ENCODE data around the gene MRAS. TPM values are rescaled to one million over a fixed set of nuclear protein-coding genes. Genes with fewer than 3 reads are reported as not detected.

Gene MRAS
- total RNA-seq, 8 experiments from 2014 or later, result 30.3 to 150 (median 42.1) TPM

GRCh38 chr3:138440596-138440995, 92.2 kb downstream of the MRAS start:
- WGBS, 10 experiments, result 0 to 100% (median 83%) methylated on average over 1 to 2 of the region's 3 CpGs; no CpG with 5 or more reads in 3 of the 10 experiments
- H3K27ac ChIP-seq, result no peak overlapping the region
- in situ Hi-C loops (cut with MboI; ENCODE audit: low pct_unique_long_range_greater_than_20kb in 2 of 9, low sequenced_read_pairs in 9 of 9, unreplicated experiment in 9 of 9), result no loop called here
- peaks cover 0 to 1% of the 10 kb centered on the region in 2 donors for H3K4me1 ChIP-seq (replicated peaks in 1 of 2)
- no peak overlapping the region for H3K4me3 ChIP-seq
- peak in 2 of 8 experiments; percentile 15 to 21 for ATAC-seq (replicated peaks in 6 of 8)

GRCh38 chr3:138441256-138441655, 92.9 kb downstream of the MRAS start:
- no peak overlapping the region for H3K27ac ChIP-seq
- no peak for ATAC-seq (replicated peaks in 6 of 8)
- no peaks in the 10 kb centered on the region for H3K4me1 ChIP-seq (replicated peaks in 1 of 2)
- in situ Hi-C loops (cut with MboI; ENCODE audit: low pct_unique_long_range_greater_than_20kb in 2 of 9, low sequenced_read_pairs in 9 of 9, unreplicated experiment in 9 of 9), result no loop called here
- no peak overlapping the region for H3K4me3 ChIP-seq
- whole genome bisulfite sequencing, 10 experiments, result no CpG with 5 or more reads among the region's 2 CpGs

DNA sequence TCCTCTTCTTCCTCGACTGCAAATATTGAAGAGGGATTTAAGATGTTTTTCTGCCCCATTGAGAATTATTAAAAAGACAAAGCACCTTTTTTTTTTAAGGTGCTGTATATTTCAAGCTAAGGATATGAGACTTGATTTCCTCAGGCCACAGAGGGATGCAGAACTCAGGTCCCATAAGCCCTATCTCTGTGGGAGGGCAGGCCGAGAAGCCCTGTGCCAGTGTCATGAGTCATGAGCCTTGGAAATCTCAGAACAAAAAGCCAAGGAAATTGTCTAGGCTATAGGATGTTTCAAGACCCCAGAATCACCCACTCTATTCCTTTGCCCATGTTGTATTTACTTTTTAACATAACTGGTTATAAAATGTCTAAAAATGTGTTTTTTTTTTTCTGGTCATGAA, 93.4 kb downstream of the MRAS start:
- Histone ChIP-seq H3K27ac (no peak overlapping the region), H3K4me3 (no peak overlapping the region), H3K4me1 (replicated peaks in 1 of 2) (no peaks in the 10 kb centered on the region)
- 0 to 82% (median 80%) methylated on average over 1 to 2 of the region's 2 CpGs; no CpG with 5 or more reads in 3 of the 10 experiments for WGBS, 10 experiments
- in situ Hi-C loops (cut with MboI; ENCODE audit: low pct_unique_long_range_greater_than_20kb in 2 of 9, low sequenced_read_pairs in 9 of 9, unreplicated experiment in 9 of 9), result no loop called here
- ATAC-seq (replicated peaks in 6 of 8), result peak in 2 of 8 experiments; percentile 7 to 17

- WGBS, 10 experiments, result 0 to 82% (median 52%) methylated on average over 1 to 5 of the region's 5 CpGs; no CpG with 5 or more reads in 2 of the 10 experiments
- Histone ChIP-seq H3K4me1 (replicated peaks in 1 of 2) (no peaks in the 10 kb centered on the region), H3K27ac (no peak overlapping the region), H3K4me3 (no peak overlapping the region)
- in situ Hi-C loops (cut with MboI; ENCODE audit: low pct_unique_long_range_greater_than_20kb in 2 of 9, low sequenced_read_pairs in 9 of 9, unreplicated experiment in 9 of 9), result no loop called here
- peak; percentile 73 to 98 (median 84) for ATAC-seq (replicated peaks in 6 of 8)
These were observed 94.1 kb downstream of the MRAS start for GRCh38 chr3:138442433-138442832.

GRCh38 chr3:138443091-138443490, 94.7 kb downstream of the MRAS start:
- ATAC-seq (replicated peaks in 6 of 8), result peak in 1 of 8 experiments; percentile 5
- no peak overlapping the region for H3K27ac ChIP-seq
- no peaks in the 10 kb centered on the region for H3K4me1 ChIP-seq (replicated peaks in 1 of 2)
- in situ Hi-C loops (cut with MboI; ENCODE audit: low pct_unique_long_range_greater_than_20kb in 2 of 9, low sequenced_read_pairs in 9 of 9, unreplicated experiment in 9 of 9), result no loop called here
- no peak overlapping the region for H3K4me3 ChIP-seq
- 0 to 100% (median 85%) methylated on average over 1 to 2 of the region's 2 CpGs; no CpG with 5 or more reads in 2 of the 10 experiments for WGBS, 10 experiments

DNA sequence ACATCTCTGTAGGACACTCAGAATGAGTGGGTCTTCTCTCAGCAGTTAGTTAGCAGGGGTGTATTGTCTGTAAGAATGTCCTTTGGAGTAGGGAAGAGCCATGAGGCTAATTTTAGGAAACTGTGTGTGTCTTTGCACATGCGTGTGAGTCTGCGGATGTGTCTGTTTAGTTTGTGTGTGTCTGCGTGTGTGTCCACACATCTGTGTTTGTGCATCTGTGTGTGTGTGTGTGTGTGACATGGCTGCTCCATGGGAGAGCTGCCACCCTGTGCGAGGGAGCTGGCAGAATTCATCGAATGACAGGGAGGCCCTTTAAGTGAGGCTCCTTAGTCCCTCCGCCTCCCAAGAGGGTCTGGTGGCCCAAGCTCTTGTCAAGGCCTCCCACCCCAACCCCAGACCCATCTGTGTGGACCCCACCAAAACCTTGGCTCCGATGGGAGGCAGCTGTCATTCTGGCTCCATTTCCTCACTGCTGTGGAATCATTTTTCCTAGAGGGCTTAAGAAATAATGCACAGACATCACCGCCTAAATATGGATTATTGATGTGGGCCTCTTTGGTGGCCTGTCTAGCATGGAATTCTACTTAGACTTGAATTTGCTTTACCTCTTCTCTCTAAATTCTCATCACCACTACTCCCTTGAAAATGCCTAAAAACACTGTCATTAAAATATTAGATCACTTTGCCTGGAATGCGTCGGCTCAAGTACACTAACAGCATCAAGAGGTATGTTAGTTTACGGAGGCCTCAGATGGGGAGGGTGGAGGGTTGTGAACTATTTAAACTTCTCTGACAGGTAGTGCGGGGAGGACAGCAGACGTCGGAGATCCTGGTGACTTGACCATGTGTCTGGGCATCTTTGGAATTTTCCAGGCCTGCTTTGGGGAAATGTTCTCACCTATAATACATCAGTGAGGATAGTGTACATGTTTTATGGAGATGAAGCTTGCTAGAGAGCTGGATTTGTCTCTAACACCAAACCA, 95.4 kb downstream of the MRAS start:
- in situ Hi-C loops (cut with MboI; ENCODE audit: low pct_unique_long_range_greater_than_20kb in 2 of 9, low sequenced_read_pairs in 9 of 9, unreplicated experiment in 9 of 9), result no loop called here
- no peak for ATAC-seq (replicated peaks in 6 of 8)
- WGBS, 10 experiments, result 83 to 100% (median 94%) methylated on average over 1 to 5 of the region's 14 CpGs; no CpG with 5 or more reads in 4 of the 10 experiments

DNA sequence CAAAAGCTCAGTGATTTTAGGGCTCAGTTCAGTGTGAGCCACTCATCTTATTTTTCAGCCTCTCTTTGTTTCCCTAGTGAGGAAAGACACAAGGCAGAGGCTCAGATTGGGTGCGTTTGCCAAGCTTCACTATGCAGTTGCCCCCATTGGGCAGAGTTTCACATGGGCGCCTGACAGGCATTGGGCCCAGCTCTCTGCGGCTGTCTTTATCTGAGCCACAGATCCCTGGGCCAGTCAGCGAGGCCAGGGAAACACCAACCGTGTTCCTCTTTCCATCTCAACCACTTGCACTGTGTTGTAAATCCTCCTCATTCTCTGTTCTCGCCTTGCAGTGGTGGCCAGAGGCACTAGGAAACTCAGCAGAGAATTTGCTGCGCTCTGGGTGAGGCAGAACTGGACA, 96.9 kb downstream of the MRAS start:
- Histone ChIP-seq H3K4me3 (no peak overlapping the region), H3K4me1 (replicated peaks in 1 of 2) (no peaks in the 10 kb centered on the region), H3K27ac (no peak overlapping the region)
- WGBS, 10 experiments, result 76 to 100% (median 94%) methylated on average over 2 to 5 of the region's 7 CpGs; no CpG with 5 or more reads in 5 of the 10 experiments
- no peak for ATAC-seq (replicated peaks in 6 of 8)
- in situ Hi-C loops (cut with MboI; ENCODE audit: low pct_unique_long_range_greater_than_20kb in 2 of 9, low sequenced_read_pairs in 9 of 9, unreplicated experiment in 9 of 9), result no loop called here

More for the DNA sequence above, 95.4 kb downstream of the MRAS start:
- H3K27ac ChIP-seq, result no peak overlapping the region
- no peaks in the 10 kb centered on the region for H3K4me1 ChIP-seq (replicated peaks in 1 of 2)
- H3K4me3 ChIP-seq, result no peak overlapping the region

GRCh38 chr3:138445654-138446053, 97.3 kb downstream of the MRAS start:
- 80 to 100% (median 97%) methylated on average over 1 to 2 of the region's 4 CpGs; no CpG with 5 or more reads in 4 of the 10 experiments for WGBS, 10 experiments
- Histone ChIP-seq H3K4me1 (replicated peaks in 1 of 2) (no peaks in the 10 kb centered on the region), H3K4me3 (no peak overlapping the region), H3K27ac (no peak overlapping the region)
- in situ Hi-C loops (cut with MboI; ENCODE audit: low pct_unique_long_range_greater_than_20kb in 2 of 9, low sequenced_read_pairs in 9 of 9, unreplicated experiment in 9 of 9), result no loop called here
- no peak for ATAC-seq (replicated peaks in 6 of 8)

DNA sequence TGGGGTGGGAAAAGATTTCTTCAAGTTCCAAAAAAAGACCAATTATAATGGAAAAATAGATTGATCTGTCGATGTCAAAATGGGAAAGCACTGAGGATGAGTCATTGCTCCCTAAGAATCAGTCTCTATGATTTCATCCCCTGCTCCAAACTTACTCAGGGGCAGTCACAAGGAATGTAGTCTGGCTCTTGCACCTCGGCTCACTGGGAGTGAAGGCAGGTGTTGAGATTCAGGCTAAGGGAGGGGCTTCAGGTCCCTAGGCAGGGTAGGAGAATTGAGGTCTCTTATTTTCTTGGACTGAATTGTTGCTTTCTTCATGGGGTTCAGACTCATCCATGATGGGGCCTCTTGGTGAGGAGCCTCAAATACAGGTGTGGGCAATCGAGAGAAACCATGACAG, 100.3 kb downstream of the MRAS start:
- ATAC-seq (replicated peaks in 6 of 8), result no peak
- Histone ChIP-seq H3K4me3 (no peak overlapping the region), H3K27ac (no peak overlapping the region), H3K4me1 (replicated peaks in 1 of 2) (no peaks in the 10 kb centered on the region)
- 0 to 100% (median 69%) methylated on average over 1 to 2 of the region's 3 CpGs for WGBS, 10 experiments
- in situ Hi-C loops (cut with MboI; ENCODE audit: low pct_unique_long_range_greater_than_20kb in 2 of 9, low sequenced_read_pairs in 9 of 9, unreplicated experiment in 9 of 9), result no loop called here

DNA sequence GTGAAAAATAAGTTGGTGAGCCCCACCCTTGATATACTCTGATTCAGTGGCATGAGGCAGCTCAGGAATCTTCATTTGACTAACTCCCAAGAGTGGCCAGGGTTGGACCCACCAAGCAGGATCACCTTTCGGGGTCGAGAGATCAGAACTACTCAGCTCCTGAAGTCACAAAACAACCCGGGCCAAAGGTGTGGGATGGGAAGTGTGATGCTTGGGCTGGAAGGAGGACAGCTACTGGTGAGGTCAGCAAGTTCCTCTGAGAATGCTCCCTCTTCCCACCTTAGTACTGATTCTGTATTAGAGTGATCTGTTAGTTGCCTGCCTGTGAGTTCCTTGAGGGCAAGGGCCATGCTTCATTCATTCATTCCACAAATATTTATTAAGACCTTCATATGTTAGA, 101.1 kb downstream of the MRAS start:
- no peak overlapping the region for H3K4me3 ChIP-seq
- WGBS, 10 experiments, result 29 to 100% (median 90%) methylated on average over 1 to 2 of the region's 3 CpGs; no CpG with 5 or more reads in 6 of the 10 experiments
- in situ Hi-C loops (cut with MboI; ENCODE audit: low pct_unique_long_range_greater_than_20kb in 2 of 9, low sequenced_read_pairs in 9 of 9, unreplicated experiment in 9 of 9), result no loop called here
- H3K27ac ChIP-seq, result no peak overlapping the region
- no peaks in the 10 kb centered on the region for H3K4me1 ChIP-seq (replicated peaks in 1 of 2)
- ATAC-seq (replicated peaks in 6 of 8), result peak in 1 of 8 experiments; percentile 16

- ATAC-seq (replicated peaks in 6 of 8), result no peak
- 80 to 100% (median 100%) methylated on average over 1 to 3 of the region's 7 CpGs; no CpG with 5 or more reads in 4 of the 10 experiments for WGBS, 10 experiments
- no peak overlapping the region for H3K4me3 ChIP-seq
- H3K4me1 ChIP-seq (replicated peaks in 1 of 2), result no peaks in the 10 kb centered on the region
- no peak overlapping the region for H3K27ac ChIP-seq
- in situ Hi-C loops (cut with MboI; ENCODE audit: low pct_unique_long_range_greater_than_20kb in 2 of 9, low sequenced_read_pairs in 9 of 9, unreplicated experiment in 9 of 9), result loop anchor here in 1 of 9 experiments (25.0 kb wide), 1 partner anchor 462 kb away; no protein-coding TSS in a partner anchor
These were observed 101.8 kb downstream of the MRAS start for GRCh38 chr3:138450181-138450580.

DNA sequence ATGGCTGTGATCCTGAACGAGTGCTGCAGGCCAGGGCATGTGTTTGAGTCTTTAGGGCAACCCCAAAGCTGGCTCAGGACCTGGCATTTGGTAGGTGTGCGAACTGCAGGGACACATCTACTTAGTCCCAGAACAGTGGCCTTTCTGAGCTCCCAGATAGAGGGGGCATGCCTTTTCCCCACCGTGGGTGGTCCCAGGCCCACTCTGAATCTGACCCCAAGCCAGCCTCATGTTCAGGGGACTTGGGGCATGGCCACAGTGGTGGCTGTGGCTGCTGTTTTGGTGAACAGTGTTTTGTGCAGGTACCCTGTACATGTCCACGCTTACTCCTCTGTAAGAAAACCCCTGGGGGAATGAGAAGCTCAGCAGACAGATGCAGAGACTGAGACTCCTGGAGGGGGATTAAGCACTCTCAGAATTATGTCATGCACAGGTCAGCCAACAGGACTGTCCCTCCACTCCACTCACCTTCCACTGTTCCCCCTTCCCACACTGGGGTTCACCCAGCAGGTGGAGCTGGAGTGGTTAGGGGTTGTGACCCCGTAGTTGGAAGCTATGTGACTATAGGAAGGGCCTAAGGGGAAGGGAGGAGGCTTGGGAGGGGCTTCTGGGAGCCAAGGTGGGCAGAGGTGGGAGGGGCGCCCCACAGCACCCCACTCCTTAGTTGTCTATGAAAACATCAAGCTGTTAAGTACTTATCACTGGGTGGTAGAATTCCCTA, 102.5 kb downstream of the MRAS start:
- no peaks in the 10 kb centered on the region for H3K4me1 ChIP-seq (replicated peaks in 1 of 2)

More for the DNA sequence above, 102.5 kb downstream of the MRAS start:
- no peak overlapping the region for H3K27ac ChIP-seq
- WGBS, 10 experiments, result 33 to 80% (median 52%) methylated on average over 1 to 2 of the region's 6 CpGs; no CpG with 5 or more reads in 4 of the 10 experiments
- in situ Hi-C loops (cut with MboI; ENCODE audit: low pct_unique_long_range_greater_than_20kb in 2 of 9, low sequenced_read_pairs in 9 of 9, unreplicated experiment in 9 of 9), result loop anchor here in 1 of 9 experiments (25.0 kb wide), 1 partner anchor 461 kb away; no protein-coding TSS in a partner anchor
- H3K4me3 ChIP-seq, result no peak overlapping the region
- no peak for ATAC-seq (replicated peaks in 6 of 8)

Data from motor neuron (in vitro differentiated cells).